G401 (cell line): ENCODE measurements around the gene SMAD5. TPM values are rescaled to one million over a fixed set of nuclear protein-coding genes. Genes with fewer than 3 reads are reported as not detected.
A peak's percentile ranks its signal among the peaks of the same experiment; 100 is the strongest.

Experiments
- DNase-seq: peaks from one replicate; pipeline ENCODE4 v3.0.0-alpha.2; 2015; ENCODE audit warnings: low spot score
- in situ Hi-C: cut with HindIII; loops from 2 replicates; pipeline ENCODE4 v1.10.0; 2016; ENCODE audit warnings: low sequenced_read_pairs, mixed read lengths
- total RNA-seq: library from RNA; depleted of rRNA; stranded (reverse); fragments of >200 nt; shearing (Covaris generic); gene quantifications from 2 replicates; pipeline ENCODE4 v1.2.3, GENCODE V29; 2014

The SMAD5 gene
- total RNA-seq, 1 experiment from 2014 or later = 42.3 TPM

DNA sequence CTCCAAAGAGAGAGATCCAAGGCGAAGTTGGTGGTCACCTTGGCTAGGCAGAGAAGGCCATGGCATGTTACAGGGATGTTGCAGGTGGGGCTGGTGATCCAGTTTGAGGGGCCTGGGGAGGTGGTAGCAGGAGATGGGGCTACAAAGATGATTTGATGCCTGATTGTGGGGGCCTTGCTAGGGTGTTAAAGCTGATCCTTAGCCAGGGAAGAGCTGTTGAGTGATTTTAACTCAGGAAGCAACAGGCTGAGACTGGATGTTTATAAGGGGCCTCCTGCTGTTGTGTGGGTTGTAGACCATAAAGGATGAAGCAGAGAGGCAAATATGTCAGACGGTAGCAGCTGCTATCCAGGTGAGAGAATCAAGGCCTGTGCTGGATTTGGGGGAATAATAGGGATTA, 19.0 kb upstream of the SMAD5 start:
- DNase-seq = no peak
- in situ Hi-C loops = no loop called here

GRCh38 chr5:136114414-136115125, 18.1 kb upstream of the SMAD5 start:
- in situ Hi-C loops = no loop called here

GRCh38 chr5:136115183-136115865, 17.3 kb upstream of the SMAD5 start:
- no peak for DNase-seq
- in situ Hi-C loops = no loop called here

More at GRCh38 chr5:136114414-136115125, 18.1 kb upstream of the SMAD5 start:
- no peak for DNase-seq

- no peak for DNase-seq
- in situ Hi-C loops = no loop called here
These were observed 12.1 kb upstream of the SMAD5 start for GRCh38 chr5:136120529-136120928.

DNA sequence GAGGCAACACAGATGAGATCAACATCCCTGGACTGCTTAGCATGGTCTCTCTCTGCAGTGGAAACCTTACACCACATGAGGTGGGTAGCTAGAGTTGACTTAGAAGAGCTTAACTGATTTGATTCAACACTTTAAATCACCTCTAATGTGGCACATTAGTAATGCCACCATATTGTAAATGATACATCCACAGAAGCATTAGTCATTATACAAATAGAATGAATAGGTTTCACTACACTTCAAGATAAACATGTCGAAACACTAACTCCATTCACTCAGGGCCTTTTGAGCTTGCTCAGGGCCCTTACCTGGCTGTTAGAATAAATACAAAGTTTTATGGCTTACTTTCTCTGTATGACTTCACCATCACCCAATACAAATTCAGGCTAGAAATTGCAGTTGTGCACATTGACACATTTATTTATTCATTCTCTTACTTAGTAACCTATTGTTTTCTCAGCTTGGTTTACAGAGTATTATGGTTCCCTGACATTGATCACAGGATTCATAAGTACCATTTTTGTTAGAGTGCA, 9.3 kb upstream of the SMAD5 start:
- in situ Hi-C loops = no loop called here
- no peak for DNase-seq

- in situ Hi-C loops = no loop called here
- DNase-seq = no peak
These were observed 5.1 kb upstream of the SMAD5 start for GRCh38 chr5:136127560-136127959.

DNA sequence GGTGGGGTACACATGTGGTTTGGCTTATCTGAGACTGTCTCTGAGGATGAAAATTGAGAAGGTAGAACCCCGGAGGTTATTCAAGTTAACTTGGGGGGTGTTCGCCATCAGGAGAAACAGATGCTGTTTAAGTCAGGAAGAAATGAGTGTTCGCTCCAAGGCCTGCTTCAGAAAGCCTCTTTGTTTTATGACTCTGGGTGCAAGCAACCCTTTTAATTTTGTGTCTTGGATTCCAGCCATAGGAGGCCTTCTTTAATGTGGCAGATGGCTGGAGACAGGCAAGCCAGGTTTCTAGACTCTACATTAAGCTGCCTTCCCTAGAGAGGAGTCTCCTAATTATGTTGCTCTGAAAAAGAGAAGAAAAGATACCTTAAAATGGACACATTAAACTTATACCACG, 4.2 kb upstream of the SMAD5 start:
- peak; percentile 84 for DNase-seq
- in situ Hi-C loops = no loop called here

DNA sequence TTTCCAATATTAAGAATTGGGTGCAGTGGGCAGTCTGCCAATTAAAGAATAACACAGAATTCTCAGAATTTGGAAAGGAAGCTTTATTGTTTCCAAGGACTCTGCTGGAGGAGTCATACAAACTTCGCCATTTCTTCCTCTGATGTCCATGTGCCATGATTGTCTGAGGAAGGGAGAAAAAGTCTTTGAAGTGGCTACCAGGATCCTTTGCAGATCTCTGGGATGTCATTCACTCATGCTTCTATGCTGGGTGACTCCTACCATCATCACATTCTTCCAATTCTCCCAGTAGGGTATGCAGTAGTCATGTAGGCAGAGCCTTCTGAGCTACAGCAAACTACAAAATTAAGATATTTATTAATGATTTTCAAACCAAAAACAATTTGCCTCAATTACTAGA, 3.2 kb upstream of the SMAD5 start:
- in situ Hi-C loops = no loop called here

DNA sequence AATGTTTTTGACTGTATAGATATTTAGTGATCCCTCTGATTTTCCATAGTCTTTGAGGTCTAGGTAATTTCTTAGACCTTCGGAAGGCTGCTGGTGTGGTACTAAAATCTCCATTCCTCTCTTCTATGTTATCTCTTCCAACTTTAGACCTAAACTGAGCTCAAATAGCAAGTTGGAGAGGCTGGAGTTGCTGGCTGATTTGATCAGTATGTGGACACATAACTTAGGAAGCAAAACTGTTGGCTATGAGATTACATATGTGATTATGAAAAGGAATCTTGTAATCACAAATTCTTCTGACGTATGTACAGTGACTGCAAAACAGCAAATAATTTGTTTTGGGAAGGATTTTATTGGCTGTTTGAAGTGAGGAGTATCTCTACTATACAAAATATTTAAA, 2.1 kb upstream of the SMAD5 start:
- in situ Hi-C loops = no loop called here
- DNase-seq = no peak

More for the DNA sequence above, 3.2 kb upstream of the SMAD5 start:
- no peak for DNase-seq

- in situ Hi-C loops = no loop called here
- DNase-seq = no peak
These were observed 558 bp upstream of the SMAD5 start for GRCh38 chr5:136132087-136132486.

- in situ Hi-C loops = no loop called here
- DNase-seq = peak; percentile 52
These were observed 727 bp downstream of the SMAD5 start for GRCh38 chr5:136133222-136133921.

DNA sequence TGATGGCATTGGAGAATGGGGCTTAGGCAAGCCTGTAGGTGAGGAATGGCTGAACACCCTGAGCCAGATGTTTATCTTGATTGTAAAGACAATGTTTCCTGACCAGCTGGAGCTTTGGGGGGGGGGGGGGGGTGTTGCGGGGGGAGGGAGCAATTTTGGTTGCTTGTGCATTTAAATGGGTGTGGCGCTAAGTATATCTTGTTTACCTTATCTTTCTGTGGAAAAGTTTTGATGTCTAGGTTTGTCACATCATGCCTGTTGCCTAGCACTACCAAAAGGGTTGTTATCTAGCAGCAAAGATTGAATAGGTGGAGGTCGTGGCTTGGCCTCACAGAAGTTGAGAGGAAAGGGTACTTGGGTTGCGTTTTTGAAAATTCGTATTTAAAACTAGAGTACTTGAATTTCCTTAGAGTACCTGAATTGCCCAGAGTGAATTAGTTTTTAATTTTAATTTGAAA, 1.3 kb downstream of the SMAD5 start:
- in situ Hi-C loops = no loop called here

GRCh38 chr5:136134653-136135052, 2.0 kb downstream of the SMAD5 start:
- no peak for DNase-seq
- in situ Hi-C loops = no loop called here

More for the DNA sequence above, 1.3 kb downstream of the SMAD5 start:
- no peak for DNase-seq

GRCh38 chr5:136135536-136135935, 2.9 kb downstream of the SMAD5 start:
- no peak for DNase-seq
- in situ Hi-C loops = no loop called here

DNA sequence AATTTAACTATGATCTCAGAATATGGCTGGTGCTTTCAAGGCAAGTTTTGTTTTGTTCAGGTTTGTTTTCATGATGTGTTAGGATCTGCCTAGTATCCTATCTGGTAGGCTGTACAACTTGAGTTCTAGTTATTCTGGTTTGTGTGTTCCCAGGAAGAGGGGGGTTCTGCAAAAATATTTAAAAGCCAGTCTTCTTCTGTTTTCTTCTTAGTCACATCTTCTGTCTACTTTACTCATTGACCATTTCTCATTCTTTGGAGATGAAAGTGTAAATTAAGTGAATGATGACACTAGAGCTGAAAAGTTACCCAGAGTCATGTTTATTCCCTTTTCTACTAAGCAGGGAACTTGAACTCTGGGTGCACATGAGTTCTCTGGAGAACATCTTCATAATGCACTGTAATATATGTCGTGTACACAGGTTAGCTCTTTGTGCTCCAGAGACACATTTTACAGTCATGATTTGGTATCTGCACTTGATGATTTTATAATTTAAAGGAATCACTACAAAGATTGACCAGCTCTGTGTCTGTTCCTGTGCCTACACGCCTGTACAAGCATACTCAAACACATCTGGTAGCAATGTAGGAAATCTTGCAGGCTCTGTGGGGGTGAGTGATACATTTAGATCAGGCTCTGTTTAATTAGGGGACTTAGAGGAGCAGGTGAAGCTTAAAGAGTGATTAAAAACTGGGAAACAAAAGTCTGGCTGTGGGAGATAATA, 5.0 kb downstream of the SMAD5 start:
- in situ Hi-C loops = no loop called here
- no peak for DNase-seq

- no peak for DNase-seq
- in situ Hi-C loops = no loop called here
These were observed 8.9 kb downstream of the SMAD5 start for GRCh38 chr5:136141561-136141960.

GRCh38 chr5:136143312-136143711, 10.7 kb downstream of the SMAD5 start:
- in situ Hi-C loops = no loop called here

GRCh38 chr5:136143763-136144162, 11.1 kb downstream of the SMAD5 start:
- DNase-seq = no peak
- in situ Hi-C loops = no loop called here

More at GRCh38 chr5:136143312-136143711, 10.7 kb downstream of the SMAD5 start:
- no peak for DNase-seq

GRCh38 chr5:136145030-136145429, 12.4 kb downstream of the SMAD5 start:
- no peak for DNase-seq
- in situ Hi-C loops = no loop called here
